Colon (tissue), 2 donors: ENCODE data around the gene KCNQ2.

ENCODE experiments used
- FAIRE-seq: peaks from 2 replicates; lab custom pipeline; 2012; peaks lifted over from hg19 to GRCh38; lab: Jason Lieb, UNC
- donor health status: control.
- donor health status: control.

The KCNQ2 gene

DNA sequence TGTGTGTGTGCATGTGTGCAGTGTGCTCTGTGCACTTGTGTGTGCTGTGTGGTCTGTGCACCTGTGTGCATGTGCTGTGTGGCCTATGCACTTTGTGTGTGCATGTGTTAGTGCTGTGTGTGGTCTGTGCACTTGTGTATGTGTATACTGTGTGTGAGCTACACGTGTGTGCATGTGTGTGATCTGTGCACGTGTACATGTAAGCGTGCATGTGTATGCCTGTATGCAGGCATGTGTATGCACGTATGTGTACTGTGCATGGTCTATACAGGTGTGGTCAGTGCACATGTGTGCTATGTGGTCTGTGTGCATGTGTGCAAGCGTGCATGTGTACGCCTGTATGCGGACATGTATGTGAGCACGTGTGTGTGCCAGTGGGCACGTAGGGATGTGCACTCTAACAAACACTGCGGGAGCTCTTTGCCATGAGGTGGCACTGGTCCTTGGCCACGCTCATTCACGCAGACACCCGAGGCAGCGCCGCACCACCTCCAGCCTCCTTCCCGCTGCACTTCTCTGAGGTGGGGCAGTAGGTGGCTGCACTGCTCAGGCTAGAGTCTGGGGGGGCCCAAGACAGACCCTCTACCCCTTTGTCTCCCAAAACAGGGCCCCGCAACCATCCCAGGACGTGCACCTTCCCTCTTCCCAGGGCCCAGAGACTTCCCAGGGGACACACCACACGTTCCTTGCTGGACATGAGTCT is 68.9 kb downstream of the KCNQ2 start:
- FAIRE-seq = no peak

DNA sequence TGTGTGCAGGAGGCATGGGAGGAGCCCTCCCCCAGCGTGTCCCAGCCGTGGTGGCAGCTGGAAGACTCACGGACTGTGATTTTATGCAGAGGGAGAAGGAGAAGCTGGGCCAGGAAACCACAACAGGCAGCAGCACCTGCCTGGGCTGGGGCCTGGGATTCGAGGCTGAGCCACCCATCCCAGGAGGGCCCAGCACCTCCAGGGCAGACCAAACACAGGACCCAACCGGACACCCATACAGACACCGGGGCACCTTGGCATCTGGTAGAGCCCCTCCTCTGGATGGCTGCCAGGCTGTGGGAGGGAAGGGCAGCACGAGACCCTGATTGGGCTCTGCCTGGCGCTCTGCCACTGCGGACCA is 69.6 kb downstream of the KCNQ2 start:
- FAIRE-seq = no peak

DNA sequence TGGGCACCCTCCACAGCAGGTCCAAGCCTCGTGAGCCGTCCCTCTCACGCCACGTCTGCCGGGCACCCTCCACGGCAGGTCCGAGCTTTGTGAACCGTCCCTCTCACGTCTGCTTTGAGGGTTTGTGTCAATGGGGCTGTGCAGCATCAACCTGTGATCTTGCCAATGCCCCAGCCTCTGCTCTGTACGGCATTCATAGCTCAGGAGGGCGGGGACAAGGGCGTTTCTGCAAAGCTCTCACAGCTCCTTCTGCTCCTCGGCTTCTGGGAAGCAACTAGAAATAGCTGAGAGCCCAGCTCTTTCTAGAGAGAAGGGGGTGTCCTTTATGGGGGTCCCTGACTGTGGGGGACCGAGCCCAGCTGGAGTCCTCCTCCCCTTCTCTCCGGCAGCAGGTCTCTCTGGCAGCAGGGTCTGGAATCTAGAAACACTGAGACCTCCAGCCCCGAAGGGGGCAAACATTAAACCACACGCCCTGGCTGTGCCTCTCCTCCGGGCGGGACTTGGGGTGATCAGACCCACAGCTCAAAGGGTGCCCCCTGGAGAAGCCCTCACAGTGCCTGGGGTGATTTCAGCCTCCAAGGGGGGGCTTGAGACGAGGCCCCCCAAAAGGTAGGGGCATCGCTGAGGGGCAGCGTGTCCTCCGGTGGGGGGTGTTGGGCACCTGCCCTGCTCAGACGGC is 70.1 kb downstream of the KCNQ2 start:
- FAIRE-seq = no peak

DNA sequence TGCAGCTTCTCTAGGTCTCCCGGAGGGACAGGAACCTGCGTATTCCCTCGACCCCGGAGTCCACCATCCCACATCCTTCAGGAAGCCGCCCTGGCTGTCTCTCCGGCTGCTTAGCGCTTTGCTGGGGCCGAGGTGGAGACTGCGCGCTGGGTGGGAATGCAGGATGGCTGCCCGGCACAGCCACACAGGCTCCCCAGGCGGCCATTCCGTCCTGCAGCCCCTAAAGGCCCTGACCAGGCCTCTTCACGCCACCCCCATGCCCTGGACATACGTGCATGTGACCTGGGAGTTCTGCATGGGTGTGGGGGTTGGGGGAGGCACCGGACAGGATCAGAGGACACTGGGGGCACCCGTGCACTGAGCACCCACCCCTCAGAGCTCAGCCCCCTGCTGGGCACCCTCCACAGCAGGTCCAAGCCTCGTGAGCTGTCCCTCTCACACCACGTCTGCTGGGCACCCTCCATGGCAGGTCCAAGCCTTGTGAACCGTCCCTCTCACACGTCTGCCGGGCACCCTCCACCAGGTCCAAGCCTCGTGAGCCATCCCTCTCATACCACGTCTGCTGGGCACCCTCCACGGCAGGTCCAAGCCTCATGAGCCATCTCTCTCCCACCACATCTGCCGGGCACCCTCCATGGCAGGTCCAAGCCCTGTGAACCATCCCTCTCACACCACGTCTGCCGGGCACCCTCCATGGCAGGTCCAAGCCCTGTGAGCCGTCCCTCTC is 70.9 kb downstream of the KCNQ2 start:
- no peak for FAIRE-seq

DNA sequence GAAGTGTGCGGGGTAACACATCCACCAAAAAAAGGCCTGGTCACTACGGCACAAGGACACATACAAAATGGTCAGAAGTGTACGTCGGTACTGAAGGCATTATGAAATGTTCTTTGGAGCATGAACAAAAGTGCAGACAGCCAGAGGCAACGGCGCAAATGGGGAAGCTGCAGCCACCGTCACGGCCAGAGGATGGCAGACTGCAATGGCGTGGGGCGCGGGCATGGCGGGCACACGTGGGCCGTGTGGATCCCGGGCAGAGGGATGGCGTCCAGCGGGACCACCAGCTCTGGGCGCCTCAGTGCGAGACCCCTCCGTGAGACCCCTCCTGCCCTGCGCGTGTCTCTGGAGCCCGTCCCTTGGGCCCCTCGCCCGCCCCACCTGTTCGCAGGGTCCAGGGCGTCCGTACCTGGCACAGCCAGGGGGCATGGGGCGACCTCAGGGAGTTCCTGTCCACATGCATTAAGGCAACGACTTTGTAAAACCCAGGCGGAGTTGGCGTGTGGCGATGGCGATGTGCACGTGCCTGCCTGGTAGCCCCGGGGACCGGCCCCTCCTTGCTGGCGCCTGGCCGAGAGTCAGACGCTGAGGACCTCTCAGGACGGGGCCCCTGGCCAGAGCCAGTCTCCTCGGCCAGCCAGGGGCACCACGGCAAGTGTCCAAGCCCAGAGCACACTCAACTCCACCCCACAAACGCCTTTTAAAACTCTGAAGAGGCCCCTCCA is 71.8 kb downstream of the KCNQ2 start:
- no peak for FAIRE-seq

DNA sequence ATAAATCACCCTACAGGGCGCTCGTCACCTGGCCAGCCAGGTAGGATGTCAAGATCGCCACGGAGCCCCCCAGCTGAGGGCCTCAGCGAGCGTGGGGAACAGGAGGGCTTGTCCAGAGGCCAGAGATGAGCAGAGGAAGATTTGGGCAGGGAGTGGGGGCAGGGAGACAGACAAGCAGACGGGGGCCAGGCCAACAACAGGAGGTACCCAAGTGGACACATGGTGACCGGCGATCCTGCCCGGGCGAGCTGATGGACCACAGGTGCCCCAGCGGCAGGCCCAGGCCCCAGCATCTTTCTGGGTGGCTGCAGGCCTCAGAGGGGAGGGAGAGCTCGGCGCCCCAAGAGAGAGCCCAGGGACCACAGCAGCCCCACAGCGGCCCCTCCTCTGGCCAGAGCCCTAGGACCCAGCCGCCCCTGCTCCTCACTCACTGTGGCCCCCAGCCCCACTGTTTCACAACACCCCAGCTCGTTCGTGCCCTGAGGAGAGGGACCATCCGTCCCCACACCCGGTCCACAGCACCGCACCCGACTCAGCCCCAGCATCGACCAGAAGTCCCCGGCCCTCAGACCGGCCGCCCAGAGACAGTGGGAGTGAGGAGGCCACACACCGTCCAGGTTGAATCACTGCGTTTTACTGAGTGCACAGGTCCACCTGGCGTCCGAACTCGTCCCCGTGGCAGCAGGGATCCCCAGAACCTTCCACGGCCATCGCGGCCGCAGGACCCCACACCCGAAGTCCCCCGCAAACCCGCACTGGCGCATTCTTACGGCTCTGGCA is 72.7 kb downstream of the KCNQ2 start:
- no peak for FAIRE-seq

DNA sequence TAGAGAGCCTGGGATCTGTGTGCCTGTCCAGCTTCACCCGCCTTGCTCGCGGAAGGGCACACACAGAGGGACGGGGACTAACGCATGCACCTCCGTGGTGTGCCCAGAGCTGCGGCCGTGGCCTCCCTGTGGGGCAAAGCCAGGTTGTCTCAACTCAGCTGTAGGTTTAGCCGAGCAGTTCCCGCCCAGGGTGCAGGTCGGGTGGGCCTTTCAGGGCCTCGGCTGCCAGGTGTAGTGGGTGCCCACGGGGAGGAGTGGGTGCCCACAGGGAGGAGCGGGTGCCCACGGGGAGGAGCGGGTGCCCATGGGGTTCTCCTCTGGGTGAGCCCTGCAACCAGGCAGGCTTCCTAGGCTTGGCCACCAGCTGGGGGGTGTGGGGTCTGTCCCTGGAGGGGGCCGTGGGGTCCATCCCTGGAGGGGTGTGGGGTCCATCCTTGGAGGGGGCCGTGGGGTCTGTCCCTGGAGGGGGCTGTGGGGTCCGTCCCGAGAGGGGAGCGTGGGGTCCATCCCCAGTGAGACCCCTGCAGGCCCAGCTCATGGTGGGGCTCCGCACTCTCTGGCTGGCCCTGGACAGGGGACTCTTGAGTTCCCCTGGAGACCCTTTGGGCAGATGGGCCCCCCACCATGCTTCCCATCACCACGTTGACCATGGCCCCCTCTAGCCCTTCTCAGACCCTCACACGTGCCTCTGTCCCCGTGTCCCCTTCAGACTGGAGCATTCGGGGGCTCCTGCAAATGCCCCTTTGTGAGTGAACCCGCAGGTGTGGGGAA is 73.5 kb downstream of the KCNQ2 start:
- no peak for FAIRE-seq

DNA sequence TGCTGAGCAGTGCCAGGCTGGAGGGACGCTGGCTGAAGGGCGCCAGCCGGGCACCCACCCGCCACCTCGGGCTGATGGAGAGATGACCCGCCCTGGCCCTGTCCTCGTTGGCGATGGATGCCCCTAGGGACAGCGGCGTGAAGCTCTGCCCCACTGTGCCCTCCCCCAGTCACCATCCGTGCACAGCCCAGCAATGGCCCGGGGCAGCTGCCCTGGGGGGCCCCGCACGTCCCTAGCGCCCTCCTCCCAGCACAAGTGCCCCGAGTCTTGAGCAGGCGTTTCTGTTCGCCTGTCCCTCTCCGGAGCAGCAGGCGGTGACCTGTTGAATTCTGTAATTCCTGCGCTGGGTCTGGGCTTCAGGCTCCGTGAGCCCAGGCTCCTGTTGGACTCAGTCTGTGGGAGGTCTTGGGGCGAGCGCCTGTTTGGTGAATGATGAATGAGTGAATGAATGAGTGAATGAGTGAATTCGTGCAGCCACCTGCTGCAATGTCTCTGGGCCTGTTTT is 74.5 kb downstream of the KCNQ2 start:
- FAIRE-seq = no peak

DNA sequence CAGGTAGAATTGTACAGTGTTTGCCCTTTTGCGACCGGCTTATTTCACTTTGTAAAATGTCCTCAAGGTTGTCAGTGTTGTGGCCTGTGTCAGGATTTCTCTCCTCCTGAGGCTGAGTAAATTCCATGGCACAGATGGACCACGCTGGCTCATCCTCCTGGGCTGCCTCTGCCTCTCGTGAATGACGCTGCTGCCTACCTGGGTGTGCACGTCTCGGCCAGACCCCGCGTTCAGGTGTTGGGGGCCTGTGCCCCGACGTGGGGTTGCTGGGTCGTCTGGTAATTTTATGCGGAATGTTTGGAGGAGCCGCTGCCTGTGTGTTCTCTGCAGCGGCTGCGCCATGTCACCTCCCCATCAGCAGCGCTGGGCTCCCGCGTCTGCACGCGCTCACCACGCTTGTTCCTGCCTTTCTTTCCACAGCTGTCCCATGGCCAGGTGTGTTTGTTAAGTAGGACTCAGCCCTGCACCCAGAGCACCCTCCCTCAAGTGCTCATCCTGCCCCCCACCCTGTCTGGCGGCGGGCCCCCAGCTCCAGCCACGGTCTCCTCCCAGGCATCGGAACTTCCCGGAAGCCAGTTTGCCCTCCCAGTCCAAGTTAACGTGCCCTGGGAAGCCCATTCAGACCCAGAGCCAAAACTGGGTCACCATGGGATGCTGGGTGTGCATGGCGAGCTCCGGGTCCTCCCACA is 75.2 kb downstream of the KCNQ2 start:
- no peak for FAIRE-seq

DNA sequence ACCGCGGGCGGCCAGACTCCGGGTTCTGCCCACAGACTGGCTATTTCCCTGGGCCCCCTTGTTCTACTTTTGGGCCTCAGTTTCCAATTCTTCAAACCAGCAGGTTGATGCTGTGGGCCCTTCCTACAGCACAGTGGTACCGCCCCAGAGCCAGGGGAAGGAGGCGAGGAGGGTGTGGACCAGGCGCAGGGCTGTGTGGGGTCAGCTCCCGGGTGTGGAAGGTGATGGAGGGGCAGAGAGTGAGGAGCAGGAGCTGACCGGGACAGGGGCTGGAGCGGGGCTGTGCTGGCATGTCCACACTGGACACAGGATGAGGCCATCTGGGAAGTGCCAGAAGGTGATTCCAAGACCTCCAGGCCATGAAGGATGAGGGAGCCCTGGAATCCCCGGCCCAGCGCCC is 76.2 kb downstream of the KCNQ2 start:
- FAIRE-seq = no peak

DNA sequence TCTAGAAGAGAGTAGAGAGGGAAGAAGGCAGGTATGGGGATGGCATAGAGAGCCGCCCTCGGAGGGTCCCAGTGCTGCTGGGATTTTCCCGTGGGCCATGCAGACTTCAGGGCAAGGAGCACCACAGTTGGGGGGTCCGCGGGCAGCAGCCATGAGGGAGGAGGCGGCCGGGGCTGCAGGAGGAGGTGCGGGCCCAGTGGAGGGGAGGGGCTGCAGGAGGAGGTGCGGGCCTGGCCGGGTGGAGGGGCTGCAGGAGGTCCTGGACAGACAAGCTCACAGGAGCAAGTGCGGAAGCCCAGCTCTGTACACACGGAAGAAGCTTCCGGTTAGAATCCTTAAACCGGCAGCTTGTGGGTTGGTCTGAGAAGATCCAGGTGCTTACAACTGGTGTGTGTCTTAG is 76.7 kb downstream of the KCNQ2 start:
- FAIRE-seq = no peak

DNA sequence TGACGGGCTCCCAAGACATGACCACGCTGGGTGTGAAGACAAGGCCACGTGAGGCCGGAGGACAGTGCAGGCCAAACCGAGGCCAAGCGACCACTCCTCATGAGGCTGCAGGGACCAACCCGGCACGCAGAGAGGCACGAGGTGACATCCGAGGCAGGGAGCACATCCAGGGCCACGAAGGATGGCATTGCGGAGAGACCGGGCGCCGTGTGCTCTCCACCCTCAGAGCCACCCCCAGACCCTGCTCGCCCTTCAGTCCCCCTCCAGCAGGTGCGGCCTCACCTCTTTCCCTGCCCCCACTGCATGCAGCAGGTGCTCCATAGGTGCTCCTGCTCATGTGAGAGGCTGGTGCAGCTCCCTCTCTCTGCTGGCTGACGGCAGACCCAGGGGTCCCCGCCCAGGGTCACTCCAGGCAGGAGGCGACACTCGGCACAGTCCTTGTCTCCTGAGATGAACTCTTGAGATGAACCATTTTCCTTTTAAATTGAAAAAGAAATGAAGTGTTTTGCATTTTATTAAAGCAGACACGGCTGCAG is 77.5 kb downstream of the KCNQ2 start:
- FAIRE-seq = no peak

DNA sequence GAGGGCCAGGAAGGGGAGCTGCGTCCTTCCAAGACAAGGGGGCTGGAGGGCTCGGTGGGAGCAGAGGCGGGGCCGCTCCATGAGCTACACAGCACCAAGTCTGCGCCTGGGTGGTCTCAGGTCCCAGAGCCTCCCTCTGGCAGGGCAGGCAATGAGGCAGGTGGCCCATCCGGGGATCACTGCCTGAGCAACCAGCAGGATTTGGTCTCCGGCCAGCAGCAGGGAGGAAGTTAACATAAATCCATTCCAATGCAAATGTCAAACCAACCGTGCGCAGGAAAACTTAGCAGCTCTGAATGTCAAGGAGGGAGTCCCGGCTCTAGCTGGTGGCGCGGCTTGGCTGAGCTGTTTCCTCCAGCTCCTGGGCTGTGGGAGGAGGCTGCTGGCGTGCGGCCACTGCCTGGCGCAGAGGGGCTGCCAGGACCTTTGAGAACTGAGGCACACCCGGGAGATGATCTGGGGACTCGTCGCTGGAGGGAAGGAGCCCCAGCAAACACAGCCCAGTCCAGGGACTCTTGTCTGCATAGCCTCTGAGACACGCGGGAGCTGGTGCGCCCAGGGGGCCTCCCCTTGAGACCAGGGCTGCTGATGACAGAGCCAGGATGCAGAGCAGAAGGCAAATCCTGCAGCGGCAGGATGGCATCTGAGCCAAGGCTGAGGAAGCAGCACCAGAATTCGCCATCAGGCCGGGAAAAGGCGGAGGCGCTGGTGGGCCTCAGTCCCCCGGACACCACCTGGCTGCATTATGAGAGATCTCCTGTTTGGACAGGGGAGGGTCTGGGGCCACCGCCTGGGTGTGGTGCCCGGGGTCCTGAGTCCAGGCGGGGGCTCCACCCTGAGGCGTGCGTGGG is 78.2 kb downstream of the KCNQ2 start:
- no peak for FAIRE-seq

DNA sequence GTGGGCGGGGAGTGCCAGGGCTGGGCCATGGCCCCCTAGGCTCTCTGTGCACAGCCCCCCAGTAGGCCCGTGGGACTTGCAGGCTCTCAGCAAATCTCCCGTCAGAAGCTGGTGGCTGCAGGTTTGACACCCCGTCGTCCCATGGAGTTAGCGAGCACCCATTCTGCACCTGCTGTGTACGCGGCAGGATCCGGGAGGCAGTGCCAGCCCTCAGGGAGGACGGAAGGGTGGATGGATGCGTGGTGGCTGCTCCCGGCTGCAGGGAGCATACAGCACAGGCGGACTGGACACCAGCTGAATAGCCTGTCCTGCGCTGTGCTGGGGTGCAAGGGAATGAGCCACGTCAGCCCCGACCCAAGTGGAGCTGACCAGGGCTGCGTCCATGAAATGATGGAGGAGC is 78.9 kb downstream of the KCNQ2 start:
- no peak for FAIRE-seq

DNA sequence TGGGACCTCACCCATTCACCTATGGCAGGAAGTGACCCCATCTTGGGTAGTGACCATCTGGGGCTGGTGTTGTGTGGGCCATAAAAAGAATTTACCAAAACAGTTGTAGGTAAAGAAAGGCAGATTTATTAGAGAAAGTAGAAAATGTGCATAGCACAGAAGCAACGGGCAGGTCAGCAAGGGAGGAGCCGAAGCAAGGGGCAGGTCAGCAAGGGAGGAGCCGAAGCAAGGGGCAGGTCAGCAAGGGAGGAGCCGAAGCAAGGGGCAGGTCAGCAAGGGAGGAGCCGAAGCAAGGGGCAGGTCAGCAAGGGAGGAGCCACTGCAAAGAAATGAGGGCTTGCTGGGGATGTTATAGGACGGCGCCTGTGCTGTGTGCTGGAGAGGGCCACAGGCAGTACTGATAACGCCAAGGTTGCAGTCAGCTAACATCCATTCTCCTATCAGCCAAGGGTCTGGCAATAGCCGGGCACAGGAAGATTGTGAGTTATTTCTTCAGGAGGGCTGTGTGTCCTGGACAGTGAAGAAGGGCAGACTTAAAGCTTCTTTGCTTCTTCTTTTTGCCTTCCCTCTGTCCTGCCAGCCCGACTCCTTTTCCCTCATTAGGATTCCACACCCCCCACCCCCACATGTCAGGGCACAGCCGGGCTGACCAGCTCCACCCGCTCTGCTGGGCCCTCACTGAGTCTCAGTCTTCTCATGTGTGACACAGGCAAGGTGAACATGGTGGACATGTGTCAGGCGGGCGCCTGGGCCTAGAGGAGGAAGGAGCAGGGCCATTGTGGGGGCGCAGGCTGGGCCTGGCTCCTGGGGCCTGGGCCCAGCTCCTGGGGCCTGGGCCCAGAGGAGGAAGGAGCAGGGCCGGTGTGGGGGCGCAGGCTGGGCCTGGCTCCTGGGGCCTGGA is 79.7 kb downstream of the KCNQ2 start:
- no peak for FAIRE-seq

DNA sequence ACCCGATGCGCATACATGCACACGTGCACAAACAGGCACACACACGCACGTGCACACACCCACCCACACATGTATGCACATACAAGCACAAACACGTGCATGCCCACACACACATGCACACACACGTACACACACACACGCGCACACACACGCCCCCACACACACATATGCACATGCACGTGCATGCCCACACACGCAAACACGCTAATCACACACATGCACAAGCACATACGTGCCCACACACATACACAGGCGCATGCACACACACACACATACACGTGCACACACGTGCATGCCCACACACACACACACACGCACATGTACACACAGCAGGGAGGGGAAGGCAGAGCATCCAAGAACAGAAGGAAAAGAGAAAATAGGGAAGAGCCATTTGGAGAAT is 84.5 kb downstream of the KCNQ2 start:
- no peak for FAIRE-seq

DNA sequence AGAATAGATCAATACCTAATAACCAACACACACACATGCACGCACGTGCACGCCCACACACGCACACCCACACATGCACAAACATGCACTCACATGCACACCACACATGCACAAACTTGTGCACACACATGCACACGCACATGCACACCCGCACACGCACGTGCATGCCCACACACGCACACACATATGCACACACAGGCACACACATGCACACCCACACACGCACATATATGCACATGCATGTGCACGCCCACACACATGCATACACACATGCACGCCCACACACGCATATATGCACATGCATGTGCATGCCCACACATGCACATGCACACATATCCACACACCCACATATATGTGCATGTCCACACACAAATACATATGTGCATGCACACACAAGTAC is 85.1 kb downstream of the KCNQ2 start:
- FAIRE-seq = no peak

DNA sequence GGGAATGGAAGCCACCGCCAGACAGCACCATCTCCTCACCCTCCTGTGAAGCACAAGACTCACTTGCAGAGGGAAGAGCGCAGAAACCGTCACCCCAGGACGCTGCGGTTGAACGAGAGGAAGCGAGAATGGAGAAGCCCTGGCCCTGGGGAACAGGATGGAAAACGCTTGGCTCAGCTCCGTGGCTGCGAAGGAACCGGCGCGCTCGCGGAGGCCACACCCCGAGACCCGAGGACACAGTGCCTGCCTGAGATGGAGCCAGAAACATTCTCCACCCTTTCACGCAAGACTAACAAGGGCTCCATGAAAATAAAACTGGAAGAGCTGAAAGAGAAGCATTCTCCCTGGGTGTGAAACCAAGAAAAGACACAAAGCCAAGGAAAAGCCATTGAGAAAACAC is 86.0 kb downstream of the KCNQ2 start:
- no peak for FAIRE-seq
